H1 (cell line): Measurements from ENCODE around the gene MUC5B. TPM values are rescaled to one million over a fixed set of nuclear protein-coding genes. Genes with fewer than 3 reads are reported as not detected.

Experiments
- CTCF ChIA-PET: fragments of 300-600 bp; sonication (Branson Sonifier 250); formaldehyde crosslinking; loops from one replicate; lab custom pipeline; 2021; ENCODE audit not compliant: partially characterized antibody; lab: Charles Lee
- POLR2A ChIA-PET: fragments of 300-600 bp; sonication (Branson Sonifier 250); formaldehyde crosslinking; loops from one replicate; lab custom pipeline; 2021; ENCODE audit warnings: inconsistent platforms; ENCODE audit not compliant: partially characterized antibody; lab: Charles Lee
- DNase-seq, 2 experiments: peaks; one replicate each; pipeline versions ENCODE4 v3.0.0 to v3.0.0-alpha.2; 2010 to 2022; ENCODE audit warnings: low spot score in 2 of 2, low read depth in 1 of 2, mixed read lengths in 1 of 2
- FAIRE-seq: peaks from 2 replicates; lab custom pipeline; 2011; peaks lifted over from hg19 to GRCh38; lab: Jason Lieb, UNC
- H2AFZ ChIP-seq: 2 replicates; pipeline ENCODE4 v1.8.1; 2012; ENCODE audit warnings: low read length, inconsistent platforms
- H2AK5ac ChIP-seq: 2 replicates; pipeline ENCODE4 v1.6.1; 2013; ENCODE audit warnings: low read depth, low read length
- H2BK120ac ChIP-seq: replicated peaks from 2 replicates; pipeline ENCODE3; 2013; ENCODE audit warnings: low read depth, low read length, inconsistent platforms
- H2BK12ac ChIP-seq: 2 replicates; pipeline ENCODE4 v1.6.1; 2013; ENCODE audit warnings: low read depth, low read length
- H2BK15ac ChIP-seq: 2 replicates; pipeline ENCODE4 v1.6.1; 2013; ENCODE audit warnings: low read length
- H2BK20ac ChIP-seq: 2 replicates; pipeline ENCODE4 v1.6.1; 2013; ENCODE audit warnings: low read length
- H2BK5ac ChIP-seq: 2 replicates; pipeline ENCODE4 v1.6.1; 2013; ENCODE audit warnings: low read depth, low read length
- H3K14ac ChIP-seq: 2 replicates; pipeline ENCODE4 v1.6.1; 2013; ENCODE audit warnings: inconsistent platforms; ENCODE audit not compliant: insufficient read length
- H3K18ac ChIP-seq: 2 replicates; pipeline ENCODE4 v1.6.1; 2013; ENCODE audit warnings: low read length; ENCODE audit errors: extremely low read depth
- H3K23ac ChIP-seq: 2 replicates; pipeline ENCODE4 v1.6.1; 2013; ENCODE audit warnings: inconsistent platforms; ENCODE audit not compliant: insufficient read length
- H3K23me2 ChIP-seq: 2 replicates; pipeline ENCODE4 v1.6.1; 2013; ENCODE audit warnings: low read depth, low read length
- H3K27ac ChIP-seq: 2 replicates; pipeline ENCODE4 v1.6.1; 2011; ENCODE audit warnings: low read depth, low read length, inconsistent platforms
- H3K27me3 ChIP-seq, 4 experiments: replicated peaks in 1 of 4; 1 replicate in 1 of 4; 2 replicates in 3 of 4; pipeline versions ENCODE4 v1.6.1 to v1.8.1; 2011 to 2013; ENCODE audit warnings: low read length in 3 of 4, mild to moderate bottlenecking in 3 of 4, inconsistent platforms in 2 of 4, mixed read lengths in 2 of 4, moderate library complexity in 1 of 4; ENCODE audit not compliant: control insufficient read depth in 3 of 4, insufficient read depth in 3 of 4; ENCODE audit errors: extremely low read depth in 1 of 4
- H3K36me3 ChIP-seq, 4 experiments: 2 replicates each; pipeline versions ENCODE4 v1.6.1 to v1.8.1; 2011 to 2013; ENCODE audit warnings: mild to moderate bottlenecking in 4 of 4, low read length in 3 of 4, moderate library complexity in 2 of 4, control low read depth in 1 of 4, inconsistent platforms in 1 of 4; ENCODE audit not compliant: insufficient read depth in 4 of 4, control insufficient read depth in 2 of 4
- H3K4ac ChIP-seq: replicated peaks from 2 replicates; pipeline ENCODE3; 2013; ENCODE audit warnings: low read length, low read depth, mixed read lengths, inconsistent platforms; ENCODE audit not compliant: insufficient read length
- H3K4me1 ChIP-seq, 4 experiments: replicated peaks in 1 of 4; 1 replicate in 1 of 4; 2 replicates in 3 of 4; pipeline versions ENCODE4 v1.6.1 to v1.8.1; 2011 to 2013; ENCODE audit warnings: low read length in 3 of 4, inconsistent platforms in 2 of 4, mixed read lengths in 1 of 4; ENCODE audit not compliant: insufficient read depth in 4 of 4, control insufficient read depth in 3 of 4
- H3K4me2 ChIP-seq, 2 experiments: 2 replicates each; pipeline versions ENCODE4 v1.6.1 to v1.8.1; 2011 to 2013; ENCODE audit warnings: low read depth in 2 of 2, low read length in 2 of 2, control low read depth in 1 of 2, inconsistent platforms in 1 of 2, mild to moderate bottlenecking in 1 of 2; ENCODE audit not compliant: insufficient read depth in 1 of 2
- H3K4me3 ChIP-seq, 4 experiments: fragments of 200-600, 300-600 bp in 1 of 4; sonication (generic), shearing (Covaris generic), sonication (Bioruptor Twin) in 1 of 4; 2 replicates each; pipeline versions ENCODE4 v1.5.1 to v1.8.1; 2011 to 2016; ENCODE audit warnings: low read length in 4 of 4, low read depth in 3 of 4, control low read depth in 2 of 4, inconsistent platforms in 2 of 4, mild to moderate bottlenecking in 2 of 4, mixed read lengths in 1 of 4, moderate library complexity in 1 of 4; ENCODE audit not compliant: insufficient read depth in 2 of 4; ENCODE audit errors: extremely low read depth in 1 of 4
- H3K56ac ChIP-seq: replicated peaks from 2 replicates; pipeline ENCODE3; 2013; ENCODE audit warnings: low read depth, mild to moderate bottlenecking, mixed read lengths, low read length, inconsistent platforms; ENCODE audit not compliant: insufficient read length
- H3K79me1 ChIP-seq: 2 replicates; pipeline ENCODE4 v1.6.1; 2013; ENCODE audit warnings: low read depth, low read length, control low read depth
- H3K79me2 ChIP-seq, 2 experiments: 2 replicates each; pipeline versions ENCODE4 v1.6.1 to v1.8.1; 2012 to 2013; ENCODE audit warnings: low read length in 2 of 2, mild to moderate bottlenecking in 2 of 2, inconsistent platforms in 1 of 2; ENCODE audit not compliant: insufficient read depth in 2 of 2, control insufficient read depth in 1 of 2
- H3K9ac ChIP-seq, 4 experiments: replicated peaks in 1 of 4; 1 replicate in 1 of 4; 2 replicates in 3 of 4; pipeline versions ENCODE4 v1.6.1 to v1.8.1; 2011 to 2013; ENCODE audit warnings: low read depth in 3 of 4, low read length in 3 of 4, control low read depth in 2 of 4, mild to moderate bottlenecking in 2 of 4, moderate library complexity in 2 of 4, inconsistent platforms in 1 of 4; ENCODE audit errors: extremely low read depth in 1 of 4
- H3K9me3 ChIP-seq, 2 experiments: 2 replicates each; pipeline versions ENCODE4 v1.6.1 to v1.8.1; 2012 to 2013; ENCODE audit warnings: mild to moderate bottlenecking in 2 of 2, moderate library complexity in 2 of 2, control low read depth in 1 of 2, inconsistent platforms in 1 of 2, low read depth in 1 of 2, low read length in 1 of 2, mixed read lengths in 1 of 2; ENCODE audit not compliant: insufficient read depth in 2 of 2
- H4K20me1 ChIP-seq, 2 experiments: replicated peaks in 1 of 2; 2 replicates each; pipeline versions ENCODE3 to v1.8.1; 2011 to 2013; ENCODE audit warnings: inconsistent platforms in 2 of 2, low read length in 2 of 2, mild to moderate bottlenecking in 1 of 2; ENCODE audit not compliant: insufficient read depth in 2 of 2, control insufficient read depth in 1 of 2
- H4K5ac ChIP-seq: 2 replicates; pipeline ENCODE4 v1.6.1; 2013; ENCODE audit warnings: low read length, low read depth, mixed read lengths, inconsistent platforms; ENCODE audit not compliant: insufficient read length
- H4K8ac ChIP-seq: 2 replicates; pipeline ENCODE4 v1.8.0; 2013; ENCODE audit warnings: mild to moderate bottlenecking, moderate library complexity, low read length, inconsistent platforms; ENCODE audit not compliant: insufficient read depth; ENCODE audit errors: extremely low read depth
- H4K91ac ChIP-seq: replicated peaks from 2 replicates; pipeline ENCODE3; 2013; ENCODE audit warnings: low read length, mixed read lengths, inconsistent platforms; ENCODE audit not compliant: insufficient read length
- CBX5 ChIP-seq: fragments of 300-800, 300-1000 bp; sonication (generic); IDR thresholded peaks from 2 replicates; pipeline ENCODE4 v1.7.1; 2016; ENCODE audit warnings: antibody characterized with exemption, low read length, low read depth
- CBX8 ChIP-seq: fragments of 300-800, 300-1000 bp; sonication (generic); IDR thresholded peaks from 2 replicates; pipeline ENCODE4 v1.7.1; 2016; ENCODE audit warnings: low read depth, low read length, borderline replicate concordance
- CEBPB ChIP-seq: IDR thresholded peaks from 2 replicates; pipeline ENCODE4 v1.6.1; 2012; ENCODE audit warnings: low read depth, low read length
- CHD2 ChIP-seq: IDR thresholded peaks from 2 replicates; pipeline ENCODE4 v1.6.1; 2012; ENCODE audit warnings: low read length, improper control_type of control experiment
- EGR1 ChIP-seq: IDR thresholded peaks from 2 replicates; pipeline ENCODE4 v1.6.1; 2011; ENCODE audit warnings: low read depth, low read length, borderline replicate concordance
- EZH2 ChIP-seq: fragments of 200-600 bp; sonication (generic); IDR thresholded peaks from 2 replicates; pipeline ENCODE4 v1.7.1; 2012; ENCODE audit warnings: low read depth, mild to moderate bottlenecking, moderate library complexity, low read length, inconsistent platforms; ENCODE audit not compliant: severe bottlenecking
- PHF8 ChIP-seq: fragments of 200-600 bp; sonication (generic); conservative IDR thresholded peaks from 2 replicates; pipeline ENCODE4 v1.7.1; 2012; ENCODE audit warnings: low read depth, mild to moderate bottlenecking, inconsistent platforms, low read length, moderate library complexity
- POLR2AphosphoS5 ChIP-seq: IDR thresholded peaks from 2 replicates; pipeline ENCODE4 v1.6.1; 2011; ENCODE audit warnings: low read depth, low read length
- RFX5 ChIP-seq: IDR thresholded peaks from 2 replicates; pipeline ENCODE4 v1.6.1; 2011; ENCODE audit warnings: low read depth, low read length, improper control_type of control experiment, borderline replicate concordance
- SIRT6 ChIP-seq: IDR thresholded peaks from one replicate; pipeline ENCODE4 v1.7.1; 2012; ENCODE audit warnings: low read length, inconsistent platforms
- SP4 ChIP-seq: IDR thresholded peaks from 2 replicates; pipeline ENCODE4 v1.6.1; 2012; ENCODE audit warnings: low read length, inconsistent platforms
- WGBS, 2 experiments: shearing (Covaris generic) in 1 of 2; methylation state at CpG; one replicate each; pipeline versions ENCODE4 v1.1.6 to v1.1.7; 2013 to 2015; ENCODE audit warnings: low lambda C conversion rate in 2 of 2, mixed read lengths in 2 of 2, inconsistent platforms in 1 of 2, low coverage in 1 of 2, missing lambda C conversion rate in 1 of 2; ENCODE audit not compliant: insufficient replicate concordance in 2 of 2, insufficient coverage in 1 of 2, insufficient read length in 1 of 2; ENCODE audit errors: extremely low coverage in 1 of 2, missing lambda C conversion rate in 1 of 2; 5-methylcytosine and 5-hydroxymethylcytosine counted together
- polyA plus RNA-seq, 7 experiments: library from polyadenylated mRNA; depleted of rRNA in 3 of 7; stranded (reverse) in 5 of 7; unstranded in 2 of 7; fragments of >200 nt in 5 of 7; fragments of 200-250 nt in 2 of 7; gene quantifications; 1 replicate in 5 of 7; 2 replicates in 1 of 7; 4 replicates in 1 of 7; pipeline versions ENCODE4 v1.2.1 to v1.2.3, GENCODE V29; 2011 to 2013; ENCODE audit warnings: missing spikeins in 2 of 7, mixed read lengths in 2 of 7
- total RNA-seq: library from RNA; stranded (reverse); fragmentation: NEBNext Ultra II Directional; extraction: Animal tissue kit (Norgen Biotek cat#: 25700); gene quantifications from 2 replicates; pipeline ENCODE4 v1.2.1, GENCODE V29; 2021
- TF ChIP-seq, protein P1 (sequence below): IDR thresholded peaks from 2 replicates; pipeline ENCODE4 v1.6.1; 2012; ENCODE audit warnings: inconsistent platforms

The MUC5B gene
- total and polyA plus RNA-seq, 2 of the 8 experiments (the other 6 are each of a cell fraction or from before 2014, with no cell fraction given), result 0.02 to 0.03 TPM

DNA sequence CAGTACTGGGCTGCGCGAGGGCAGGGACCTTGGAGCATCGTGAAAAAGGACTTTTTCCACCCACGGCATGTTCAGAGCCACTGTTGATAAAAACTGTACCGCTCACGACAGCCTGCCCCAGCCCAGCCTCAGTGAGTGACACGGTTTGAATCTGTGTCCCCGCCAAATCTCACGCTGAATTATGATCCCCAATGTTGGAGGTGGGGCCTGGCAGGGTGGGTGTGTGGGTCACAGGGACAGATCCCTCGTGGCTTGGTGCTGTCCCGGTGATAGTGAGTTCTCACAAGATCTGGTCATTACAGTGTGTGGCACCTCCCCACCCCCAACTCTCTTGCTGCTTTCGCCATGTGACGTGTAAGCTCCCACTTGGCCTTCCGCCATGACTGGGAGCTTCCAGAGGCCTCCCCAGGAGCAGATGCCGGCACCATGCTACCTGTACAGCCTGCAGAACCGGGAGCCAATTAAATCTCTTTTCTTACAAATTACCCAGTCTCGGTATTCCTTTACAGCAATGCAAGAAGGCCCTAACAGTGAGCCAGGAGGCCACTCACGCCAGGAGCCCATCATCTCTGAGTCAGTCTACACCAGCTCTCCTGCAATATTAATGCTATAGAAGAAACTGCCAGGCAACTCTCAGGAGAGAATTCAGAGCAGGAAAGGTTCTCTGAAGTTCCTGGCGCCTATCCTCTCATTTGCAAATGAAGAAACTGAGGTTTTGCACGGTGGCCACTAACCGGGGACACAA is 85.3 kb downstream of the MUC5B start:
- no peak overlapping the region for H2AFZ ChIP-seq
- H3K4ac ChIP-seq, result no peak overlapping the region
- no peaks in the 10 kb centered on the region; a peak in 1 of 7 replicates for H3K27me3 ChIP-seq
- no peak overlapping the region for H4K8ac ChIP-seq
- H3K9ac ChIP-seq, result no peak overlapping the region
- WGBS, 2 experiments, result 86% methylated on average over 20 of the region's 21 CpGs; no CpG with 5 or more reads in 1 of the 2 experiments
- FAIRE-seq (no peak), DNase-seq (peak in 1 of 2 experiments; percentile 20)
- H3K4me2 ChIP-seq, result peak overlapping the region; percentile 67 to 70
- H3K18ac ChIP-seq, result no peak overlapping the region
- H3K56ac ChIP-seq, result no peak overlapping the region
- H2BK5ac ChIP-seq, result no peak overlapping the region
- H2BK15ac ChIP-seq, result no peak overlapping the region
- peaks cover 6% of the 10 kb centered on the region for H3K79me1 ChIP-seq
- H4K20me1 ChIP-seq, result peaks cover 8 to 16% of the 10 kb centered on the region in 2 experiments
- no peak overlapping the region for H4K5ac ChIP-seq
- H4K91ac ChIP-seq, result no peak overlapping the region
- CTCF ChIA-PET, result interaction anchor here (0.6 to 0.9 kb wide), 3 partner anchors 43 to 644 kb away, joined by 3 to 4 read pairs (median 3); no protein-coding TSS in a partner anchor
- H3K23me2 ChIP-seq, result peaks cover 4% of the 10 kb centered on the region; the same call in 1 of the 2 replicates
- H2BK120ac ChIP-seq, result no peak overlapping the region
- no peak overlapping the region for H2AK5ac ChIP-seq
- POLR2A ChIA-PET, result interaction anchor here (2.7 kb wide), 1 partner anchor 43 kb away, joined by 12 read pairs; no protein-coding TSS in a partner anchor
- peaks cover 7% of the 10 kb centered on the region in 2 experiments; a peak in 1 of 4 replicates for H3K9me3 ChIP-seq
- H3K14ac ChIP-seq, result no peak overlapping the region
- H3K4me3 ChIP-seq, result peak overlapping the region; percentile 58 to 84 (median 61); a peak in 6 of 8 replicates
- H2BK12ac ChIP-seq, result no peak overlapping the region
- H3K27ac ChIP-seq, result no peak overlapping the region
- H3K23ac ChIP-seq, result no peak overlapping the region
- peaks cover 0 to 37% of the 10 kb centered on the region in 2 experiments; a peak in 3 of 4 replicates for H3K79me2 ChIP-seq
- H3K36me3 ChIP-seq, result no peaks in the 10 kb centered on the region
- peaks cover 0 to 7% (median 3%) of the 10 kb centered on the region in 4 experiments; a peak in 5 of 7 replicates for H3K4me1 ChIP-seq
- no peak overlapping the region for H2BK20ac ChIP-seq
- TF ChIP-seq SP4 (no peak), EGR1 (no peak), SIRT6 (no peak), POLR2AphosphoS5 (no peak), CBX8 (no peak), EZH2 (no peak), CHD2 (no peak), PHF8 (no peak), RFX5 (no peak), CEBPB (no peak), CBX5 (no peak)
- TF ChIP-seq, protein P1, sequence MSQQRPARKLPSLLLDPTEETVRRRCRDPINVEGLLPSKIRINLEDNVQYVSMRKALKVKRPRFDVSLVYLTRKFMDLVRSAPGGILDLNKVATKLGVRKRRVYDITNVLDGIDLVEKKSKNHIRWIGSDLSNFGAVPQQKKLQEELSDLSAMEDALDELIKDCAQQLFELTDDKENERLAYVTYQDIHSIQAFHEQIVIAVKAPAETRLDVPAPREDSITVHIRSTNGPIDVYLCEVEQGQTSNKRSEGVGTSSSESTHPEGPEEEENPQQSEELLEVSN, result no peak
